ENCODE data around the gene ADGRV1.

The ADGRV1 gene

GRCh38 chr5:91174396-91174795 lies 615.8 kb downstream of the ADGRV1 start:
- H3K4me3 Mint-ChIP-seq: no peak overlapping the region
- no peaks in the 10 kb centered on the region for H3K4me1 Mint-ChIP-seq (ENCODE audit: low read depth in 2 of 2)
- H3K27me3 Mint-ChIP-seq: peaks cover 15 to 26% of the 10 kb centered on the region in 2 donors
- H3K27ac Mint-ChIP-seq: no peak overlapping the region
- ATAC-seq (replicated peaks) (no peak), DNase-seq (no peak)
- H3K36me3 Mint-ChIP-seq (ENCODE audit: insufficient read depth): no peaks in the 10 kb centered on the region
- H3K9me3 Mint-ChIP-seq: no peaks in the 10 kb centered on the region

- DNase-seq (no peak), ATAC-seq (replicated peaks) (no peak)
- no peak overlapping the region for H3K4me3 Mint-ChIP-seq
- no peaks in the 10 kb centered on the region for H3K36me3 Mint-ChIP-seq (ENCODE audit: insufficient read depth)
- no peaks in the 10 kb centered on the region for H3K4me1 Mint-ChIP-seq (ENCODE audit: low read depth in 2 of 2)
- no peak overlapping the region for H3K27ac Mint-ChIP-seq
- no peaks in the 10 kb centered on the region for H3K9me3 Mint-ChIP-seq
- H3K27me3 Mint-ChIP-seq: peaks cover 9 to 15% of the 10 kb centered on the region in 2 donors
These were observed 617.1 kb downstream of the ADGRV1 start for GRCh38 chr5:91175708-91176107.

- Mint-ChIP-seq H3K4me3 (no peak overlapping the region), H3K27ac (no peak overlapping the region), H3K9me3 (no peaks in the 10 kb centered on the region), H3K36me3 (ENCODE audit: insufficient read depth) (no peaks in the 10 kb centered on the region), H3K27me3 (peaks cover 9 to 15% of the 10 kb centered on the region in 2 donors), H3K4me1 (ENCODE audit: low read depth in 2 of 2) (no peaks in the 10 kb centered on the region)
- ATAC-seq (replicated peaks) (no peak), DNase-seq (no peak)
These were observed 617.9 kb downstream of the ADGRV1 start for GRCh38 chr5:91176288-91177016.

GRCh38 chr5:91177085-91177484 lies 618.5 kb downstream of the ADGRV1 start:
- DNase-seq (no peak), ATAC-seq (replicated peaks) (no peak)
- H3K36me3 Mint-ChIP-seq (ENCODE audit: insufficient read depth): no peaks in the 10 kb centered on the region
- H3K4me3 Mint-ChIP-seq: no peak overlapping the region
- H3K9me3 Mint-ChIP-seq: no peaks in the 10 kb centered on the region
- H3K4me1 Mint-ChIP-seq (ENCODE audit: low read depth in 2 of 2): no peaks in the 10 kb centered on the region
- peaks cover 9 to 15% of the 10 kb centered on the region in 2 donors for H3K27me3 Mint-ChIP-seq
- no peak overlapping the region for H3K27ac Mint-ChIP-seq

- DNase-seq (no peak), ATAC-seq (replicated peaks) (no peak)
- Mint-ChIP-seq H3K36me3 (ENCODE audit: insufficient read depth) (no peaks in the 10 kb centered on the region), H3K27me3 (peaks cover 6 to 13% of the 10 kb centered on the region in 2 donors), H3K9me3 (no peaks in the 10 kb centered on the region), H3K4me3 (no peak overlapping the region), H3K27ac (no peak overlapping the region), H3K4me1 (ENCODE audit: low read depth in 2 of 2) (no peaks in the 10 kb centered on the region)
These were observed 619.0 kb downstream of the ADGRV1 start for GRCh38 chr5:91177639-91178038.

GRCh38 chr5:91178461-91178860 lies 619.9 kb downstream of the ADGRV1 start:
- no peak overlapping the region for H3K27ac Mint-ChIP-seq
- no peak for ATAC-seq (replicated peaks)
- no peaks in the 10 kb centered on the region for H3K9me3 Mint-ChIP-seq
- no peaks in the 10 kb centered on the region for H3K4me1 Mint-ChIP-seq (ENCODE audit: low read depth in 2 of 2)
- peaks cover 0 to 9% of the 10 kb centered on the region in 2 donors for H3K27me3 Mint-ChIP-seq
- DNase-seq: no peak
- no peak overlapping the region for H3K4me3 Mint-ChIP-seq
- no peaks in the 10 kb centered on the region for H3K36me3 Mint-ChIP-seq (ENCODE audit: insufficient read depth)

GRCh38 chr5:91179018-91179417 lies 620.4 kb downstream of the ADGRV1 start:
- DNase-seq: no peak

GRCh38 chr5:91180506-91180905 lies 621.9 kb downstream of the ADGRV1 start:
- no peak for DNase-seq
- Mint-ChIP-seq H3K27me3 (peaks cover 12 to 20% of the 10 kb centered on the region in 2 donors), H3K4me1 (ENCODE audit: low read depth in 2 of 2) (no peaks in the 10 kb centered on the region), H3K36me3 (ENCODE audit: insufficient read depth) (no peaks in the 10 kb centered on the region), H3K9me3 (no peaks in the 10 kb centered on the region), H3K4me3 (no peak overlapping the region), H3K27ac (no peak overlapping the region)
- ATAC-seq (replicated peaks): no peak

More at GRCh38 chr5:91179018-91179417, 620.4 kb downstream of the ADGRV1 start:
- no peaks in the 10 kb centered on the region for H3K36me3 Mint-ChIP-seq (ENCODE audit: insufficient read depth)
- H3K4me3 Mint-ChIP-seq: no peak overlapping the region
- H3K27me3 Mint-ChIP-seq: peaks cover 3 to 10% of the 10 kb centered on the region in 2 donors
- ATAC-seq (replicated peaks): no peak
- H3K4me1 Mint-ChIP-seq (ENCODE audit: low read depth in 2 of 2): no peaks in the 10 kb centered on the region
- H3K9me3 Mint-ChIP-seq: no peaks in the 10 kb centered on the region
- no peak overlapping the region for H3K27ac Mint-ChIP-seq

GRCh38 chr5:91182763-91183162 lies 624.2 kb downstream of the ADGRV1 start:
- no peak for ATAC-seq (replicated peaks)
- no peak for DNase-seq

GRCh38 chr5:91183743-91184142 lies 625.1 kb downstream of the ADGRV1 start:
- DNase-seq (no peak), ATAC-seq (replicated peaks) (no peak)
- H3K4me1 Mint-ChIP-seq (ENCODE audit: low read depth in 2 of 2): no peaks in the 10 kb centered on the region
- H3K36me3 Mint-ChIP-seq (ENCODE audit: insufficient read depth): no peaks in the 10 kb centered on the region
- peaks cover 29 to 34% of the 10 kb centered on the region in 2 donors for H3K27me3 Mint-ChIP-seq
- H3K27ac Mint-ChIP-seq: no peak overlapping the region
- H3K9me3 Mint-ChIP-seq: no peaks in the 10 kb centered on the region
- no peak overlapping the region for H3K4me3 Mint-ChIP-seq

More at GRCh38 chr5:91182763-91183162, 624.2 kb downstream of the ADGRV1 start:
- no peaks in the 10 kb centered on the region for H3K36me3 Mint-ChIP-seq (ENCODE audit: insufficient read depth)
- no peaks in the 10 kb centered on the region for H3K9me3 Mint-ChIP-seq
- H3K27ac Mint-ChIP-seq: no peak overlapping the region
- H3K4me1 Mint-ChIP-seq (ENCODE audit: low read depth in 2 of 2): no peaks in the 10 kb centered on the region
- H3K4me3 Mint-ChIP-seq: no peak overlapping the region
- H3K27me3 Mint-ChIP-seq: peaks cover 29 to 34% of the 10 kb centered on the region in 2 donors

- Mint-ChIP-seq H3K9me3 (no peaks in the 10 kb centered on the region), H3K27me3 (peaks cover 29 to 34% of the 10 kb centered on the region in 2 donors), H3K4me3 (no peak overlapping the region), H3K27ac (no peak overlapping the region), H3K36me3 (ENCODE audit: insufficient read depth) (no peaks in the 10 kb centered on the region), H3K4me1 (ENCODE audit: low read depth in 2 of 2) (no peaks in the 10 kb centered on the region)
- DNase-seq (no peak), ATAC-seq (replicated peaks) (no peak)
These were observed 627.5 kb downstream of the ADGRV1 start for GRCh38 chr5:91186101-91186500.

GRCh38 chr5:91187032-91187431 lies 628.4 kb downstream of the ADGRV1 start:
- peaks cover 29 to 34% of the 10 kb centered on the region in 2 donors for H3K27me3 Mint-ChIP-seq
- no peaks in the 10 kb centered on the region for H3K9me3 Mint-ChIP-seq
- no peak overlapping the region for H3K4me3 Mint-ChIP-seq
- no peak for DNase-seq
- H3K27ac Mint-ChIP-seq: no peak overlapping the region
- ATAC-seq (replicated peaks): no peak
- no peaks in the 10 kb centered on the region for H3K36me3 Mint-ChIP-seq (ENCODE audit: insufficient read depth)
- no peaks in the 10 kb centered on the region for H3K4me1 Mint-ChIP-seq (ENCODE audit: low read depth in 2 of 2)

GRCh38 chr5:91188755-91189154 lies 630.2 kb downstream of the ADGRV1 start:
- no peaks in the 10 kb centered on the region for H3K4me1 Mint-ChIP-seq (ENCODE audit: low read depth in 2 of 2)
- H3K27ac Mint-ChIP-seq: no peak overlapping the region
- no peak for DNase-seq
- H3K36me3 Mint-ChIP-seq (ENCODE audit: insufficient read depth): no peaks in the 10 kb centered on the region
- no peak for ATAC-seq (replicated peaks)
- no peaks in the 10 kb centered on the region for H3K9me3 Mint-ChIP-seq
- no peak overlapping the region for H3K4me3 Mint-ChIP-seq
- peaks cover 28 to 34% of the 10 kb centered on the region in 2 donors for H3K27me3 Mint-ChIP-seq

GRCh38 chr5:91189480-91190313 lies 631.1 kb downstream of the ADGRV1 start:
- Mint-ChIP-seq H3K27me3 (peaks cover 20 to 26% of the 10 kb centered on the region in 2 donors), H3K9me3 (no peaks in the 10 kb centered on the region), H3K36me3 (ENCODE audit: insufficient read depth) (no peaks in the 10 kb centered on the region), H3K4me1 (ENCODE audit: low read depth in 2 of 2) (no peaks in the 10 kb centered on the region), H3K4me3 (peak overlapping the region in 1 of 2 donors; percentile 9), H3K27ac (no peak overlapping the region)
- ATAC-seq (replicated peaks): no peak
- DNase-seq: no peak

Data from effector memory CD8-positive, alpha-beta T cell (primary cell).